Activated CD8-positive, alpha-beta memory T cell treated with anti-CD3 and anti-CD28 coated beads for 24 hours (primary cell): Measurements from ENCODE around the gene A2ML1.
"Not testable (repeated sequence)": the region's sequence is repeated elsewhere in the genome, so short reads cannot be mapped to it uniquely, and the experiment has no call there.

ENCODE experiments used
- DNase-seq: peaks from one replicate; pipeline ENCODE4 v3.0.0-alpha.2; 2020

The A2ML1 gene

GRCh38 chr12:8859448-8859847, 37.0 kb downstream of the A2ML1 start:
- not testable (repeated sequence) for DNase-seq

GRCh38 chr12:8860165-8860961, 37.9 kb downstream of the A2ML1 start:
- DNase-seq, result peak; percentile 57

- no peak for DNase-seq
Observed at GRCh38 chr12:8866429-8866828, 44.0 kb downstream of the A2ML1 start.

- DNase-seq, result no peak
Observed at GRCh38 chr12:8867009-8867408, 44.6 kb downstream of the A2ML1 start.

- no peak for DNase-seq
Observed at GRCh38 chr12:8867786-8868185, 45.4 kb downstream of the A2ML1 start.

- DNase-seq, result no peak
Observed at GRCh38 chr12:8870586-8870985, 48.2 kb downstream of the A2ML1 start.

GRCh38 chr12:8871068-8871467, 48.6 kb downstream of the A2ML1 start:
- no peak for DNase-seq

GRCh38 chr12:8876887-8877286, 54.5 kb downstream of the A2ML1 start:
- no peak for DNase-seq

GRCh38 chr12:8886502-8887284, 64.3 kb downstream of the A2ML1 start:
- no peak for DNase-seq

- no peak for DNase-seq
Observed at GRCh38 chr12:8887285-8887715, 64.9 kb downstream of the A2ML1 start.

- peak; percentile 80 for DNase-seq
Observed at GRCh38 chr12:8890313-8891085, 68.1 kb downstream of the A2ML1 start.

- no peak for DNase-seq
Observed at GRCh38 chr12:8891976-8892375, 69.6 kb downstream of the A2ML1 start.

- DNase-seq, result no peak
Observed at GRCh38 chr12:8894378-8894777, 72.0 kb downstream of the A2ML1 start.

GRCh38 chr12:8894986-8895385, 72.6 kb downstream of the A2ML1 start:
- DNase-seq, result no peak

GRCh38 chr12:8897081-8897480, 74.7 kb downstream of the A2ML1 start:
- no peak for DNase-seq

- DNase-seq, result no peak
Observed at GRCh38 chr12:8899830-8900229, 77.4 kb downstream of the A2ML1 start.

GRCh38 chr12:8902703-8903102, 80.3 kb downstream of the A2ML1 start:
- not testable (repeated sequence) for DNase-seq

GRCh38 chr12:8903646-8904045, 81.2 kb downstream of the A2ML1 start:
- no peak for DNase-seq

GRCh38 chr12:8904665-8905064, 82.2 kb downstream of the A2ML1 start:
- no peak for DNase-seq

- DNase-seq, result no peak
Observed at GRCh38 chr12:8905546-8905945, 83.1 kb downstream of the A2ML1 start.

- DNase-seq, result no peak
Observed at GRCh38 chr12:8906266-8907180, 84.1 kb downstream of the A2ML1 start.

- DNase-seq, result no peak
Observed at GRCh38 chr12:8907513-8907912, 85.1 kb downstream of the A2ML1 start.
